GM04504 (cell line): Measurements from ENCODE around the gene GALNT7.

Experiments
- DNase-seq: peaks from one replicate; pipeline ENCODE4 v3.0.0-alpha.2; 2012; ENCODE audit warnings: low read depth

Gene GALNT7

DNA sequence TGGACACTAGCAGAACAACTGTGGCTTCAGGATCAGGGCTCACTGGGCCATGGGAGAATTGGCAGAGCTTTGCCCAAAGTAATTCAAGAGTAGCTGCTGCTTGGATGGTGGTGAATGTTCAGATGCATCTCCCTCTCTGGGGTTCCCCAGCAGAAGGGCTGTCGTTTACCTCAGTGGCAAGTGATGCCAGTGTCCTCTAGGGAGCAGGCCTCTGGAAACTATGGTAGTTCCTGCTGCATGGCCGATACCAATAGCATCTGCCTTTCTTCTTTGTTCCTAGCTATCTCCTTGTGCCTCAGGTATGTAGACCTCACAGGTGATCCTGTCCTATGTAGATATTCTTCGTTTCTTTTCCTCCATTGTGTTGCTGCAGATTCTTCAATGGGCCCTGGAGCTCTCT is 139.2 kb downstream of the GALNT7 start:
- DNase-seq = no peak

DNA sequence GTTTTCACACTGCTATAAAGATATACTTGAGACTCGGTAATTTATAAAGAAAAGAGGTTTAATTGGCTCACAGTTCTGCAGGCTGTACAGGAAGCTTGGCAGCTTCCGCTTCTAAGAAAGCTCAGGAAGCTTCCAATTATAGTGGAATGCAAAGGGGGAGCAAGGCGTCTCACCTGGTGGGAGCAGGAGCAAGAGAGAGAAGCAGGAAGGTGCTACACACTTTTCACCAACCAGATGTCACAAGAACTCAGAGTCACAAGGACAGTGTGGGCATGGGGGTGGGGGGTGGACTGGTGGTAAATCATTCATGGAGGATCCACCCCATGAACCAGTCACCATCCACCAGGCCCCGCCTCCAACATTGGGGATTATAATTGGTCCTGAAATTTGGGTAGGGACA is 142.8 kb downstream of the GALNT7 start:
- DNase-seq = no peak

DNA sequence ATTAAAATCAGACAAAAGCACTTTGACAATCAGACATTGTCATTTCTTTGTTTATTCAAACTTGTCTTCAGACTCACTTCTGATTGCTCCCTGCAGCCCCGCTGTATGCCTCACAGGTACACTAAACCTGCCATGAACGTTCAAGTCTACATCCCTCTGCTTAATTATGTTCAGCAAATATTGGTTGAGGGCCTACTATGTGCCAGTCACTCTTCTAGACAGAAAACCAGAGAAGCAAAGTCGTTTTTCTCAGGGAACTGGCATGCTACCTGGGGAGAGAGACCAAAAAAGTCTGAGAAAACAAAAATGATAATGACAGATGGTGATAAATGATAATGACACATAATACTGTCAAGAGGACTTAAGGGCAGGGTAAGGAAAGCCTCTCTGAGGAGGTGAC is 146.1 kb downstream of the GALNT7 start:
- no peak for DNase-seq

DNA sequence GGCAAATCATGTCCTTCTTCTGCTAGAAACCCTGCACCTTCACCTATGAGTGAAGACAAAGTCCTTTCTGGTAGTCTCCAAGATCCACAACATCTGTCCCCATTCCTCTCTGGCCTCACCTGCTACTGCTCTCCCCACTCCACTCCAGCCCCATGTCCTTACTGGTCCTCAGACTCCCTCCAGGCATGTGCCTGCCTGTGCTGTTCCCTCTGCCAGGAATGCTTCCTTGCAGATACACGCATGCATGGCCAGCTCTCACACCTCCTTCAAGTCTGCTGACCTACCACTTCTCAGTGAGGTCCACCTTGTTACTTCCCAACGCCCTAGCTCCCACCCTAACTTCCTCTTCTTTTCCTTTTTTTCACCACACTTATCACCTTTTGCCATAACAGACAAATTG is 147.4 kb downstream of the GALNT7 start:
- no peak for DNase-seq

DNA sequence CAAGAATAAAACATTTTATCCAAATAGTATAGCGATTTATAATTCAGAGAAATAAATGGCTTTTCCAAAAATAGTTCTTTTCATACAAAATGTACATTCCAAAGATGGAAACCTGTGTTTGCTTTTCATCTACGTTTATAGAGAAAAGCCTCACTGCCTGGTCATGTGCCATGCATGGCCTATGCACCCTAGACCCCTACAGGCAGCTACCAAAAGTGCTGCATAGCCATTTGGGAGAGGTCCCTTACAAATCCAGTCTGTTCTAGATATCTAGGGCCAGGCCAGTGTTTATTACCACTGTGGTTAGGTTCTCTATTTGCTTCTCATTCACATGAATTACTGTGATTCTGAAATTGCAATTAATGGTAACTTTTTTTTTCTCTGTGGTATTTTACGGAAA is 148.4 kb downstream of the GALNT7 start:
- no peak for DNase-seq

DNA sequence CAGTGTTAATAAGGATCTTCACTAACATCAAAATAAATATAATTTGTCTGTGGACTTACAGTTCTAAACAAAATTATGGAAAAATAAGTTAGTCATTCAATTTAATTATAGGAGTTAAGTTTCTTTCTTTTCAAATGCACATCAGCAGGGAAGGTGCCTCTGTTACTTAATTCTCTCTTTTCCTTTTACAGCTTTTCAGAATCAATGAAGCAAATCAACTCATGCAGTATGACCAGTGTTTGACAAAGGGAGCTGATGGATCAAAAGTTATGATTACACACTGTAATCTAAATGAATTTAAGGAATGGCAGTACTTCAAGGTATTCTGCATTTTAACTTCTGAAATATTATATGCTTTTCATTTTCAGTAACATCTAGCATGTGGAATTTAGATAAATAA is 149.6 kb downstream of the GALNT7 start:
- DNase-seq = no peak

DNA sequence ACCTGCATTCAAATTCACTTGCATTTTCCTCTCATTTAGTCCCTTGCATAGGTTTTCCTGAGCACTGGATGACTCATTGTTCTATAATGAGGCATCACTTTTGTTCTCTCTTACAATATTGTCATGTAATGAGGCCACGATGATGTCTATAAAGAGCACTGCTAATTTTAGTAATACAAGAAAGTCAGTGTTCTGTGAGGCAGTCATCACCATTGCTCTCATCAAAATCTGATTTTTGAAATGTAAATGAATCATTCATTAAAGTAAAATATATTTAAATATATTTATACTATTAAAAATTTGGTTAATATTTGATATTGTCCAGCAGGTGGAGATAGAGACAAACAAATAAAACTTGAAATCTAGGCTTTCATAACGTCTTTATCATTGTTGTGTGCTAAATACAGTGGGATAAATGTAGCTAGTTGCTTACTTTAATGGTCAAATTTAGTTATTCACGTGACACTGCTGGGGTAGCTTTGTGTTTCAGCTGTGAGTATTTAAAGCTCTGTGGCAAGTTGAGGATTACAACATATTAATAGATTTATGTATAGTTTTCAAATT is 150.1 kb downstream of the GALNT7 start:
- peak; percentile 12 for DNase-seq

DNA sequence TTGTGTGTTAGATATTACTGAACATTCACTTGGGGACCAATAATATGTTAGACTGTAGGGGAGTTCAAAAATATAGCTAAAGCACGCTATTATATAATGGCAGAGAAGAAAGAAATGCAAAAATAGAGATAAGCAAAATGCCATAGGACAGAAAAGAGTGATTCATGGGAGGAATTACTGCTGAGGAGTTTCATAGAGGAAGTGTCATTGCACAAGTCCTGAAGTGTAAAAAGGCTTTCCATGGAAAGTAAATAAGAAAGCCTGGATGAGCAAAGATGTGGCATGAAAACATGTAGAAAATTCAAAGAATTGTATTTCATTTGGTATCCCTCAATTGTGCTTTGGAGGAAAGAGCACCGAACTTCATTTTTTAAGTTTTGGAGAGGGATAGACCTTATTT is 151.1 kb downstream of the GALNT7 start:
- no peak for DNase-seq

DNA sequence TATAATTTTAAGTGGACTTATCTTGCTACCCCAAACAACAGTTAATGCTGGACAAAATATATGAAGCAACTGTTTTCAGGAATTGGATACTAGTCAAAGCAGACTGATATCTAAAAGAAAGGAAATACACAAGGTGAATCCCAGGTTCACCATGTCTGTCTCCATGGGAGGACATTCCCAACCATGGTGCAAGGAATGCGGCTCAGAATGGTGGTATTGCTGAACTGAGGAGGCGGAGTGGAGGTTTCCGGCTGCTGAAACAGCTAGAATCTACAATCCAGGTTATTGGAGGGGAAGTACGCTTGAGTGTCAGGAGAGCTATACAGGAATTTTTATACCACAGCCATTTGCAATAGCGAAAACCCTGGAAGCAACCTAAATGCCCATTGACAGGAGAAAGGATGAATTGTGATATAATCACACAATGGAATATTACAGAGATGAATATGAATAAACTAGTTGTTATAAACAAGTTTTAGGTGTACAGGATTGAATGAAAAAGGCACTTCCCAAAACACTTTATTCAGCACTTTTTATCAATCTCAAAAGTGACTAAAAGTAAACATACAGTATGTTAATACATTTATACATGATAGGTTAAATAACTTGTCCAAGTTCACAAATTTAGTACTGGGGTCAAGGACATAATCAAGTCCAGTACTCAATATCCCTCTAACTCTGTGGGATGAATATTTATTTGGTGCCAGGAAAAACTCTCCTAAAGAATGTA is 156.6 kb downstream of the GALNT7 start:
- DNase-seq = no peak

DNA sequence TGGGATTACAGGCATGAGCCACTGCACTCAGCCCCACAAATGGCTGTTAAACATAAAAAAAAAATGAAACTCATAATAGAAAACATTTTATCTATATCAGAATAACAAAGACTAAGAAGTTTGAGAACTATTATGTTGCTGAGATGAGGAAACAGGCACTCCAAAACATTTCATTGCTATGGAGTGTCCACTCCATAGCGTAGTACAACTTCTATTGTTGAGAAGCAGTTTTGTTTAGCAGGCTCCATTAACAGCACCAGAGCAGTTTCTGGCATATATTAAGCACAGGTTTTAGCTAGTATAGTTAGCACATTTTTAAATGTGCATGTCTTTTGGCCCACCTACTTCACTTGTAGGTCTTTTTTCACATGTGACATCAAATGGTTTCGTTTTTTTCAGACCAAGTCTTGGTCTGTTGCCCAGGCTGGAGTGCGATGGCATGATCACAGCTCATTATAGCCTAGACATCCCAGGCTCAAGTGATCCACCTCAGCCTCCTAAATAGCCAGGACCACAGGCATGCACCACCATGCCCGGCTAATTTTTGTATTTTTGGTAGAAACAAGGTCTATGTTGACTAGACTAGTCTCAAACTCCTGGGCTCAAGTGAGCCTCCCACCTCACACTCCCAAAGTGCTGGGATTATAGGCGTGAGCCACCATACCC is 159.8 kb downstream of the GALNT7 start:
- DNase-seq = no peak

DNA sequence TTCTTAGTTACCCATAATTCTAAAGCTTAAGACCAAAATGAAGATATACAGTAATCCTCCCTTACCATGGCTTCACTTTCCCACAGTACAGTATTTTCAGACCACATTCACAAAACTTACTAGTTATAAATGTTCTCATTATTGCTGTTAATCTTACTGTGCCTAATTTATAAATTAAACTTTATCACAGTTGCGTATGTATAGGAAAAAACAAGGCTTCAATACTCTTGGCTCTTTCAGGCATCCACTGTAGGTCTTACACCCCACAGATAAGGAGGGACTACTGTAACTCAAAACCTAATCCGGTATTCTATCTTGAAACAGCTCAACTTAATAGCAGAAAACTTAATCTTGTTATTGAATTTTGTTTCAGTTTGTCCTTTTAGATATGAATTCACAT is 162.0 kb downstream of the GALNT7 start:
- DNase-seq = no peak

DNA sequence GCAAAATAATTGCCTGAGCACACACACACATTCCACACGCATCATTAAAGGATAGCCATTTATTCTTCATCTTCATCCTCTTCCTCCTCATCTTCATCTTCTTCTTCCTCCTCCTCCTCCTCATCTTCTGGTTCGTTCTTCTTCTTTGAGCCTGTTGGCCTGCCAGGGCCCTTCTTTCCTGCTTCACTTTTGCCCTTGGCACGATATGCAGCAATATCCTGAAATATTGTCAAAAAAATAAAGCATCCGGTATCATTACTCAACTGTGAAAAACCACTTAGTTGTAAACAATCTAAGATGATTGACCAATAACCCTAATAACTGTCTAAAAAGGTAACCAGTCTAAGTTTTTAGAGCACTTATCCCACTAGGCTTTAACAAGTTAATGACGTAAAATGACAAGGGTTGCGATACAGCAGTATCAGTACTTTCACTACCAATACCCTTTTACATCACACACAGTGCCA is 163.4 kb downstream of the GALNT7 start:
- DNase-seq = no peak

DNA sequence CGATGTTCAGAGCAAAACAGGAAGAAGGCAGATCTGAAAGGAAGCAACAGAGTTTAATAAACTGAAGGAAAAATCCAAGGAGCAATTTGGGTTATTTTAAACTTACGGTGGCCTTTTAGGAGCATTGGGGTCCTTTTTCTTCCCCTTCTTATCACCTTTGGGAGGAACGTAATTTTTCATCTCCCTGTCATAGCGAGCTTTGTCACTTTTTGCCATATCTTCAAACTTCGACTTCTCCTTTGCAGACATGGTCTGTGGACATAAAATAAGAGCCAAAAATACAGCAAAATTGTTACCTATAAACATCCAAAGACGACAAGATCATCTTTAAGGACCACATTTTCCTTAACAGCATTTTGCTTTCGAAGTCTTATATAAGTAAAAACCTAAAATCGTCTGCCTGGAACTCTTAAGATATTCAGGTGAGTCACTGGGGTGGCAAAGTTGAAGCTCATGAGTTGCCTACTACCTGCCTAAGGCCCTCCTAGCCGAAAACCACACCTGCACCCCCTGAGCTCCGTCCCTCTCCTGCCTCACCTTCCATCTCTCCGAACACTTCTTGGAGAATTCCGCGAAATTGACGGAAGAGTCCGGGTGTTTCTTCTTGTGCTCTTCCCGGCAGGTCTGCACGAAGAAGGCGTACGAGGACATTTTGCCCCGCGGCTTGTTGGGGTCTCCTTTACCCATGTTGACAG is 164.5 kb downstream of the GALNT7 start:
- DNase-seq = no peak

DNA sequence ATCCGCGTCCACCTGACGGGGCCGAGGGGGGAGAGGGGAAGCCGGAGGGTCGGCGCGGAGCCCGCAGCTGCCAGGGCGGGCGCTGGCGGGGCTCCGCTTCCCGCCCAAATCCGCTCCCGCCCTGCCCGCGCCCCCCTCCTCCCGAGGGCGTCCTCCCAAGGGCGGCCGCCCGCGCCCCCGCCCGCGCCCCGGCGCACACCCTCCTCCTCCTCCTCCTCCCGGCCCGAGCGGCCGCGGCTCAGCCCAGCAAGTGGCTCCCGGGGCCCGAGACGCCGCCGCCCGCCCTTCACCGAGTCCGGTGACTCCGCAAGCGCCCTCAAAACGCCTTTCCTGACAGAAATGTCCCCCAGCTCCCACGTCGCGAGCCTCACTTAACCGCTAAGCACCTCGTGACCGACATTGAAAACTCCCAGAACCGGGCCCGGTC is 165.1 kb downstream of the GALNT7 start:
- DNase-seq = no peak

DNA sequence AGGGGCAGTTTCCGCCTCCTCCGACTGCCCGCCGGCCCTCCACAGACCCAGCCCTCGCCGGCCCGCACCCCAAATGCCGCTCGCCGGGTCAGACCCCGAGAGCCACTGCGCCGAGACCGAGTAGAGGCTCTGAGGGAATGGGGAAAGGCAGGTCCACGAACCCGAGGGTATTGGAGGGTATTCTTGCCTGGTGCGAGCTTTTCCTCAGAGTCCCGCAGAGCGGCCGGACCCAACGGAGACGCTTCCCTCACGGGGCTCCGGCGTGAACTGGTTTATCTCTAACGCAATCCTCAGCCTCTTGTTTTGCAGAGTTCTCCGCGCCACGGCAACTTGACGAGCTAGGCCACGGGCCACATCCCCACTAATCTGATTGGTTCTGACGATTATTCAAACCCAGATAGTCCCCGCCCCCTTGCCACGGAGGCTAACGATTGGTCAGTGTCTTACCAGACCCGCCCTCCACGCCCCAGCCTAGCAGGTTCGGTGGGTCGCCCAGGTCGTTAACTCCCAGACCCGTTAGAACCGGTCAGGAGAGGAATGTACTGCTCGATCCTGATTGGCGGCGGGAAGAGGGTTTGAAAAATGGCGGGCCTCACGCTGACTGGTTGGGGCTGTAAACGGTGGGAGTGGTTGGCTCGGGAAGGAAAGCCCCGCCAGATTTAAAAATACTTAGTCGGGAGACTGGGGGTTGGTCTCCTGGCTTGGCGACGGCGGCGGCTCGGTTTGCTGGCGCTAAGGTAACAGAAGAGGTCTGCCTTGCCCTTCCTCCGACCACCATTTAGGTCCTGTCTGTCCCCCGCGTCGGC is 165.7 kb downstream of the GALNT7 start, which contains the start of gene HMGB2:
HMGB2 (minus strand) TSS at position 274 of the 806 bp plus-strand sequence. CDS start 709 bp downstream, outside the sequence.
- peak; percentile 100 for DNase-seq

DNA sequence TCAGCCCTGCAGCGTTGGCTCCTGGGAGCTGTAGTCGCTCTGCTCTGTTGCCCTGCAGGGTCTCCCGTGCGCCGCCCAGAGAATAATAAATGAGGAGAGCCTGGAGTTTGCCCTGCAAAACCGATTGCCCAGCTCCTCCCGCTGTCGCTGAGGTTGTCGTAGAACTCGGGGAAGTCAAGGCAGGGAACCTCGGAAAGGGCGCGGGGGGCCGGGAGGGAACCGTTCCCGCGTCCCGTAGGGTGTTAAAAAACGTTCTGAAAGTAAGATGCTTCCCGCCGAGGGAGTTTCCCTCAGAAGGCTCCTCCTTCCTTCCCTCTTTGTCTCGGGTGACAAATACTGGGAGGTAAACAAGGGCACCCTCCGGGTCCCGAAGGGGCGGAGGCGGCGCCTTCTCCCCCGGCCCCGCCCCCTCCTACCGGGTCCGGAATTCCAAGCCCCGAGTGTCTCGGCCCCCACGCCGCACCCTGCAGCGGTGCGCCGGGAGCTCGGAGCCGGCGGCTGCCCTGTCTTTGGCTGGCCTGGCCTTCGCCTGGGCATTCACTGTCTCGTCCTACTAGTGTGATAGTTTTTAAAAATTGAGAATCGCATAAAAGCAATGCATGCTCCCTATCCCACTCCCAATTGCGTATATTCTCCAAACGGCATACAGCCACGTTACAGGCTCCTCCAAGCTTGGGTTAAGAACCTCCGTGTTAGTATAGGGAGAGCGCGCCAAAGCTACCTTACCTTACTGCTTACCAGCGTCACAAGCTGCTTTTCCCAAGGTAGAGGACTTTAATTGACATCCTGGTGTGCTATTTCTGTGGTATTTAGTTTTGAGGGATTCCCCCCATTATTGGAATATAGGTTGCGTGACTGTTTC is 166.5 kb downstream of the GALNT7 start:
- DNase-seq = peak; percentile 58

DNA sequence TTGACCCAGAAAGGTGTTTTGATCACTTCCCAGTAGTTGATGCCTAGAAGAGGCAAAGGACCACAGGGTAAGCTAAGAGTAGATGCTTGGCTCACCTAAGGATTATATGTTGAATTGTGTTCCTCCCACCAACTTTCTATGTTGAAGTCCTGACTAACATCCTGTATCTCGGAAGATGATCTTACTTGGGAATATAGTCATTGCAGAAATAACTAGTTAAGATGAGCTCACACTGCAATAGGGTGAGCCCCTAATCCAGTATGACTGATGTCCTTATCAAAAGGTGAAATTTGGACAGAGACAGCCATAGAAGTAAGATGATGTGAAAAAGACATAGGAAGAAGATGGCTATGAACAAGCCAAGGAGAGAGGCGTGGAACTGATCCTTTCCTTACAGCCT is 168.9 kb downstream of the GALNT7 start:
- DNase-seq = no peak

DNA sequence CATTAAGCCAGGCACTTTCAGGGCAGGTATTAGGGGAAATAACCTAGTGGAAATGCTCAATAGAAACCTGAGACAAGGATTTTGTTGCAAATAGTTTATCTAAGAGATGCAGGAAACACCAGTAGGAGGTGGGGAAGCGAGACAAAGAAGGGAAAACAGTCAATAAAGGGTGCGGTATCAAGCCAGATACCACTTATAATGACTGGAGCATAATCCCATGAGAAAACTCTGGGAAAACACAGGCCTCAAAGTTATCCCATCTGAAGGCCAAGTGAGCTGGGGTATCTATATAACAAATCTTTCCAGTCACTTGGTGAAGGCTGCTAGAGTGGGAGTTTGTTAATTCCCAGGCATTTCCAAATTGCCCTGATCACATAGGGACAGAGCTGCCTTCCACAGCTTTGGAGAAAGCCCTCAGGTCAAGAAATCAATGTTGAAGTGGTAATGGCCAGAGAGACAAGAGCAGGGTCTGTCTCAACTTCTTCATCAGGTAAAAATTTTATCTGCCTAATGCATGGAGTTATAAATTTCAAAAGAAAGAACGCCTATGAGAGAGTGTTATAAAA is 175.3 kb downstream of the GALNT7 start:
- no peak for DNase-seq

DNA sequence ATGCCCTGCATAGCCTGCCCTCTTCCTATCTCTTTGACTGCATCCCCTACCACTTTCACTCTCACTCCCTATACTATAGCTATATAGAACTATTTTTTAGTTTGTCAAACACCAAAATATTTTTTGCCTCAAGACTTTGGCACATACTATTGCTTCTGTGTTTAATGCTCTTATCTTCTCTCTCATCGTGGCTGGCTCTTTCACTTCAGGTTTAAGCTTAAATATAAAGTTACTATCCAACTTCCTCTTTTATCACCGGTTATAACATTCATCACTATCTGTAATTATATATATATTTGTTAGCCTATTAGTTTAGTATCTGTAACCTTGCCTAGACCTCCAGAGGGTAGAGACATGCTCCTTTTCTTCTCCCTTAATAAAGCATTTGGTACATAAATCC is 177.0 kb downstream of the GALNT7 start:
- no peak for DNase-seq

DNA sequence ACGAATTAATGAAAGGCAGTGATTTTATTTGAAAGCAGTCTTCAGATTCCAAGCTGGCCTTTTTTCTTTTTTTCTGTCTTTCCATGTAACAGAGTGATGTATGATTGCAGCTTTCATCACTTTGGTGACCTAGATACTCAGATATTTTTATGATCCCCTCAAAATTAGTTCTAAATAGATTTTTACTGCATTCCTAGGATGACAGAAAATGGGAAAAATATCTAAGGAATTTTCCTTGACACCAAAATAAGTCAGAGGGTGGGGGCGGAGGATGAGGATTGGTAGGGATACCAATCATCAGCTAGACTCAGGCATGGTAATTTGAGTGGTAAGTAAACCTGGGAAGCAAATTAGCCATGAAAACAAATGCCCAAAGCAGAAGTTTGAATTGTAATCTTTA is 177.5 kb downstream of the GALNT7 start:
- DNase-seq = peak; percentile 46

DNA sequence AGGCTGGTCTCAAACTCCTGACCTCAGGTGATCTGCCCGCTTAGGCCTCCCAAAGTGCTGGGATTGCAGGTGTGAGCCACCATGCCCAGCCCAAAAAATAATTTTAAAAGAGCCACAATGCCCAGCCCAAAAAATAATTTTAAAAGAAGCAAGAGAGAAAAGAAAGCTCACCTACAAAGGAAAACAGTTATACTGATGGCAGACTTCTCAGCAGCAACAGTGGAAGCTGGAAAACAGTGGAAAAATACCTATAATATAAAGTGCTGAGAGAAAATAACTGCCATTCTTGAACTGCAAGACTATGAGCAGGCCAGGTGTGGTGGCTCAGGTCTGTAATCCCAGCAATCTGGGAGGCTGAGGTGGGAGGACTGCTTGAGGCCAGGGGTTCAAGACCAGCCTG is 178.9 kb downstream of the GALNT7 start:
- no peak for DNase-seq
